GM19193 (cell line): ENCODE data around the gene RTP5.

Experiments
- POLR2A ChIP-seq: IDR thresholded peaks from 4 replicates; pipeline ENCODE4 v1.6.1; 2011; ENCODE audit not compliant: insufficient read depth, insufficient read length; ENCODE audit errors: extremely low read depth

Gene RTP5

DNA sequence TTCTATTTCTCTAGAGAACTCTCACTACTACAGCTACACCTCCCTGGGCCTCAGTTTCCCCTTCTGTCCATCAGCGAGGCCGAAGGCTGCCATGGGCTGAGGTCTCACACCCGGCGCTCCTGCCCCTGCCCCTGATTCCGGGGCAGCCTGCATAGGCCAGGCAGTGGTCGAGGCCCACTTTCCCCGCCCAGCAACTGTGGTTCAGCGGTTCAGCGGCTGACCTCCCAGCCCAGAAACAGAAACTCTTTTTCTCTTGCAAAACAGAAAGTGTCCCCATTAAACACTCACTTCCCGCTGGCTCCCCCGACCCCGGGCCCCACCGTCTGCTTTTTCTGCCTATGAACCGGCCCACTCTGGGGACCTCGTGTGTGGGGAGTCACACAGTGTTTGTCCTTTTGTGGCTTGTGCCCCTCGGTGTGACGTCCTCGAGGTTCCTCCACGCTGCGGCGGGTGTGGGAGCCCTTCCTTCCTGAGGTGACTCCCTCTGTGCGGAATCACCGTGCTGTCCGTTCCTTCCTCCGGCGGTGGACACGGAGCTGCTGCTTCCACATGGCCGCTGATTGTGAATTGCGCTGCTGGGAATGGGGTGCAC, 26.8 kb upstream of the RTP5 start:
- TF ChIP-seq POLR2A, result peak; percentile 17

DNA sequence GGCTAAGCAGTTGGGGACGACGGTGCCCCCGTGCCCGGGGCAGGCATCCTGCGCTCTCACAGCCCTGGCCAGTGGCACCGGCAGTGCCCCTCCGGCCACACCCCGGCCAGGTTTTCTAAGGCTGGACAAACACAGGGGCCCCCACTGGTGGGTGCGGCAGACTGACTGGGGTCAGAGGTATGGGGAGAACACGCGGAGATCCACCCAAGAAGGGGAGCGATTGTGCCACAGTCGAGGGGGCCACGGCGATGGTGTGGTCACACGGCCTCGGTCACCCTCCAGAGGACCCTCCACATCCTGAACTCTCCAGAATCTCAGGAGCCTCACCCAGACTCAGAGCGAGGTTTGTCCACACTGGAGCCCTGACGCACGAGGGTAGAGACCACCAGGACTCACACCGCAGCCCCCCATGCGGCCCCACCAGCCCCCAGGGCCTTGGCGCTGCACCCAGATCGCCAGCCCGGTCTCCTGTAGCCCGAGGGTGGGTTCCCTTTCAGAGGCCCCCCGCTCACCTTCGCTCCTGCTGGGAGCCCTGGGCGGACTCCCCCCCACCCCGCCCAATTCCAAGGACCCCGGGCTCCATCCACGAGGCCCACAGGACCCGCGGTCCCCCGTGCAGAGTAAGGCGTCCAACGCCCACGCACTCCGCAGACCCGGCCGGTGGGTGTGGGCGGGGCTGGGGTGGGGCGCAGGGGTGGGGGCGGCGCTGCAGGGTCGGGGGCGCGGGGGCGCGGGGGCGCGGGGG, 26.0 kb upstream of the RTP5 start:
- no peak for TF ChIP-seq POLR2A

DNA sequence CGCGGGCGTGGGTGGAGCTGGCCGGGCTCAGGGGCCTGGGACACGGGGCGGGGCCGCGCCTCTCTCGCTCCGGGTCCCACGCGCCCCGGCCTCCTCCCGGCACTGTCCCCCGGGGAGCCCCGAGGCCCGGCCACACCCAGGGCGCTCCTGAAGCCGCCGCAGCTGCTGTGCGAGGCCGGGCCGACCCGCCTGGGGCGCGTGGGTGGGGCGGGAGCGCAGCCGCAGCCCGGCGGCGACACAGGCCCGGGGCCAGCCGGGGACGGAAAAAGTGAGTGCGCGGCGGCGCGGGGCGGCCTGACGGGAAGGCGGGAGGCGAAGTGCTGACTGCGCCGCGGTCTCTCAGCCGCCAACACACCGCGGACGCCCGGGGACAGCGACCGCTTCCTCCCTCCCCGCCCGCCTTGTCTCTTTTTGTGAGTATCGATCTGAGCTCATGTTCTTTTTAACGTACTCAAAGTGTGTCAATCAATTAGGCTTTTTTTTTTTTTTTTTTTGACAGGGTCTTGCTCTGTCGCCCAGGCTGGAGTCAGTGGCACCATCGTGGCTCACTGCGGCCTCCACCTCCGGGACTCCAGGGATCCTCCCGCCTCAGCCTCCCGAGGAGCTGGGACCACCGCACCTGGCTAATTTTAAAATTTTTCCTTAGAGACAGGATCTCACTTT, 25.3 kb upstream of the RTP5 start:
- peak; percentile 51 for TF ChIP-seq POLR2A

DNA sequence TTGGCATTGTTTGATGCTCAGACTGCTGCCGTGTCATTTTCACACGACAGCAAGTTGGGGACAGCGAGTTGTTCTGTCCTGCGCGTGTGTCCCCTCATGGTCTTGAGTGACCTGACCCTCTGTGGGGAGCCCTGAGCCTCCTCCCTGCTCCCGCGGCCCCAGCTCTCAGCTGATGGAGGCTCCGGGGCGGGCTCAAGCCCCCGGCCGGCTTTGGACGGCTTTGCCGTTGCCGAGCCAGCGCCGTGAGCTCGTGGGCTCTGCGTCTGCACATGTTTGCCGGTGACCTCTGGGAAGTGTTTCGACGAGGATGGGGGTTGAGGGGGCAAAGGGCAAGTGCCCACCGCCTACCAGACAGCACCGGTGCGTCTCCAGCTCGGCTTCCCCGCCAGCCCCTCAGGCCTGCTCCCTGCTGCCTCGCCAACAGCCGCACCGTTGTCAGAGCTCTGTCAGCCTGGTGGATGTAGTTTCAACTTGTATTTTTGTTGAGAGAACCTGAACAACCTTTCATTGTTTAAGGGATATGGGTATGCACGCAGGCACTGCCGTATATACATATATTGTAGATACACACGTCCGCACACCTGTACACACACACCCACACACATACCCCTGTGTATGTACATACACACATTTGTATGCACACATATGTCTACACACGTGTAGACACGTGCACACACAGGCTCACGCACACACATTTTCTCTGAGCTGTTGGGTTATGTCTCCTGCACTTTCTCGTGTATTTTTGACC, 24.5 kb upstream of the RTP5 start:
- no peak for TF ChIP-seq POLR2A

DNA sequence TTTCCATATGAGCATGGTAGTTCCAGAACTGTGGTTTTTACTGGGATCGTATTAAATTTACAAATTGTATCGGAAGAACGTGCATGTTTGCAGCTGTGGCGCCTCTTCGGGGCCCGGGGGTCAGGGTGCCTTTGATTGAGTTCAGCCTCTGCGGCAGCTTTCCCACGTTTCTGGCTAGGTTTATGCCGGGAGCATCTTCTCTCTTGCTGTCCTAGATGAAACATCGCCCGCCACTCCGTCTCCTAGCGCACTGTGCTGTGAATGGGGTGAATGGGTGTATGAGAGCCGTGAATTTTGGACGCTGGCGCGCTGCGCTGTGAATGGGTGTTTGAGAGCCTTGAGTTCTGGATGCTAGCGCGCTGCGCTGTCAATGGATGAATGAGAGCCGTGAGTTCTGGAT, 23.1 kb upstream of the RTP5 start:
- no peak for TF ChIP-seq POLR2A

DNA sequence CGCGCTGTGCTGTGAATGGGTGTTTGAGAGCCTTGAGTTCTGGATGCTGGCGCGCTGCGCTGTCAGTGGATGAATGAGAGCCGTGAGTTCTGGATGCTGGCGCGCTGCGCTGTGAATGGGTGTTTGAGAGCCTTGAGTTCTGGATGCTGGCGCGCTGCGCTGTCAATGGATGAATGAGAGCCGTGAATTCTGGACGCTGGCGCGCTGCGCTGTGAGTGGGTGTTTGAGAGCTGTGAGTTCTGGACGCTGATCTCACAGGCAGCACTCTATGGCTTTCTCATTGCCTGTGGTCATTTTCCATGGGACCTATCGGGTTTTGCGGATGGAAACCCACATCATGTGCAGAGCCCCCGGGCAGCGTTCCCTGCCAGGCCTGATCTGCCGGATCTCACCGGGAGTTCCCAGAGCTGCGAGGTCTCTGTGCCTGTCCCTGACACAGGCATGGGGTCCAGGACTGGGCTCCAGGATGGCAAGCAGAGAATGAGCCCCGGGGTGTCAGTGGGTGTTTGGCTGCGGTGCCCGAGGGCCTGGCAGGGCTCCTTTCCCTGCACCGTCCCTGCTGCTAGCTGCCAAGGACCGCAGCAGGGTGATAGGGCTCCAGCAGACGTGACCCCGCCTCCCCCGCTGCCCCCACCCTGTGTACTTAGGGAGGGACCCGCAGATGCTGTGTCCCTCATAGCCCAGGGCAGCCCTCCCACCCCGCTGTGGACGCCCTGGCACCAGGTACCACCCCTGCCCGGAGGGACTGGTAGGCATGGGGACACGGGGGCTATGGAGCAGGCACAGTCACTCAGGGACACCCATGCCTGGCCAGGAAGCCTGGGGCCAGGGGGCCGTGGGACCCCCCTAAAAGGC, 20.5 kb upstream of the RTP5 start:
- no peak for TF ChIP-seq POLR2A

DNA sequence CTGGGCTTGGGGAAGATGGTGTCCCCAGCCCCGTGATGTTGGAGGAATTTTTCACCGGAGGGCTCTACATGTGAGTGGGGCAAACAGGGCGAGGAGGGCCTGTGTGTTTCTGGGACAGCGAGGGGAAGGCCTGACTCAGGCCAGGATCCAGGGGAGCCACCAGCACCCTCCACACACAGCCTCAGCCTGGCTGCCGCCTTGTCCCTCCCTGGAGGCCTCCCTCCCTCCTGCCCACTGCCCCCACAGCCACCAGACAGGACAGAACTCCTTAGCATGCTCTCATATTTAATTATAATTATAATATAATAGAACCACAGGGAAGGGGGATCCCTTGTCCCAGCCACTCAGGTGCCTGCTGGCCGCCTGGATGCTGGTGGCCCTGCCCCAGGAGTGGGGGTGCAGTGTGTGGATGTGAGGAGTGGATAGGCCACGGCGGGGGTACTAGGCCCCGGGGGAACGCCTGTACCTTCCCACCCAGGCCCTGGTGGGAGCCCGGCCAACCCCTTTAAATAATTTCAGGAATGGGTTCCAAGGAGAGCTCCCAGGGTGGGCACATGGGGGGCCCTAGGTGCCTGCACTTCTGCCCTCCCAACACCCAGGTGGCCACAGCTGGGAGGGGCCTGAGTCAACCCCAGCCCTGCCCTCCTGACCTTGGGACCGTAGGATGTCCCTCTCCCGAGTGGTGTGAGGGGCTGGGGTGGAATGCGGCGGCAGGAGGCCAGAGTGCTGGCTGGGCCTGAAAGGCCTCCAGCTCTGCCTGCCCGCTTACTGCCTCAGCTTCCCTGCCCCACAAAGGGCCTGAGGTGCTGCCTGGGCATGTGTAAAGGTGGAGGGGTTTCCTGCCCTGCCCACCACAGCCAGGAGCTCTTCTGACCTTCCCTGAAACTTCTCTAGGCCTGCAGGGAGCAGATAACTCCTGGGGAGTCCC, 19.6 kb upstream of the RTP5 start:
- TF ChIP-seq POLR2A, result no peak

DNA sequence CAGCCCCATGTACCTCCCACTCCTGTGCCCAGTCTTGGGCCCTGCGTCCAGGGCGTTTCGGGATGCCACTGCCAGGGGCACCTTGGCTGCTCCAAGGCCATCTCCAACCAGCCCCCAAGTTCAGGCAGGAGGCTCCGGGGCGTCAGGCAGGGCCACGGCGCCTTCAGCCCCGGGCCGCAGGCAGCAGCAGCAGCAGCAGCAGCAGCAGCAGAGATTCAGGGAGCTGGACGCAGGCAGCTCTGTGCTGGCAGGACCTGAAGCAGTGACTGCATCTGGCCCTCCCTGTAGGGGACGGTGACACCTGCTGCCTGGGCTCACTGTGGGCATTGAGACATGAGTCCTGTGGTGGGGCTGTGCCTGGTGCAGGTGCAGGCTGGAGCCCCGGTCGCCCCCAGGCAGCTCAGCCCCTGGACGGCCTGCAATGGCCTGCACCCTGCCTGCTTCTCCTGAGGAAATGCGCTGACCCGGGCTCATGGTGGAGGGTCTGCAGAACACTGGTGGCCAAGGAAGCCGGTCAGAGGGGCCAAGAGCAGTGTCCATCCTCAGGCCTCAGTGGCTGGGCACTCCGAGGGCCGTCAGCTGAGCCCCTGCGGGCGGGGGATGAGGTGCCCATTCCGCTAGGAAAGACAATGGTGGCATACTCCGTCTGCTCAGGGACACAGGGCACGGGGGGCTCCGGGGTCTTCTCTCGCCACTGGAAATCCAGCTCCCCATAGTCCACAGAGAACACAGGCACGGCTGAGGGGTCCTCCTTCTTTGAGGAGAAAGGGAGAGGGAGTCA, 18.8 kb upstream of the RTP5 start:
- no peak for TF ChIP-seq POLR2A

DNA sequence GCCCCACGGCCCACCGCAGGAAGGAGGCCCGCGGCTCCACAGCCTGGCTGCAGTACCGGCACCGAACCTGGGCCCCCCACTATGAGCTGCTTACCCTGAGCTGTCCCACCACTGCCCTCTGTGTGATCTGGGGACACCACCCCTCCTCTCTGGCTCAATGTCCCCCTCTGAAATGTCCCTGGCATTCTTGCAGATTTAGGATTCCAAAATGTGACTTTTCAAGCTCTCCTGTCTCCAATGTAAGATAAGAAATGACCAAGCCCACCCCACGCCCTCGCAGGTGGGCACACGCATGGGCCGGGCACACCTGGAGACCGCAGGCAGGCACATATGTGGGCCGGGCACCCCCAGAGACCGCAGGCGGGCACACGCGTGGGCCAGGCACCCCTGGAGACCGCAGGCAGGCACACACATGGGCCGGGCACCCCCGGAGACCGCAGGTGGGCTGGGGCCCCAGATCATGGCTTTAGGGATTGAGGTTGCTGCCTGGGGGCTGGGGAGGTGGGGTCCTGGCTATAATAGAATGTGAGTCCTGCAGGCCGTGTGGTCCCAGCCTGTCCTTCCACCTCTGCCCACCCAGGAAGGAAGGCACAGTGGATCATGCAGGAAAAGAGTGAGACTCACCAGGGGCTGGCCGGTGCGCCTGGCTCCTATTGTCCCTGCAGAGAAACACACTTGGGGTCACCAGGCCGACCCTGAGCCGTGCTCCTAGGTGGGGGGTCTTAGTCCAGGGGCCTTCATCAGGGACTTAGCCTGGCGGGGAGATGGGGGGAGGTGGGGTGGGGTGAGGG, 18.0 kb upstream of the RTP5 start:
- no peak for TF ChIP-seq POLR2A

DNA sequence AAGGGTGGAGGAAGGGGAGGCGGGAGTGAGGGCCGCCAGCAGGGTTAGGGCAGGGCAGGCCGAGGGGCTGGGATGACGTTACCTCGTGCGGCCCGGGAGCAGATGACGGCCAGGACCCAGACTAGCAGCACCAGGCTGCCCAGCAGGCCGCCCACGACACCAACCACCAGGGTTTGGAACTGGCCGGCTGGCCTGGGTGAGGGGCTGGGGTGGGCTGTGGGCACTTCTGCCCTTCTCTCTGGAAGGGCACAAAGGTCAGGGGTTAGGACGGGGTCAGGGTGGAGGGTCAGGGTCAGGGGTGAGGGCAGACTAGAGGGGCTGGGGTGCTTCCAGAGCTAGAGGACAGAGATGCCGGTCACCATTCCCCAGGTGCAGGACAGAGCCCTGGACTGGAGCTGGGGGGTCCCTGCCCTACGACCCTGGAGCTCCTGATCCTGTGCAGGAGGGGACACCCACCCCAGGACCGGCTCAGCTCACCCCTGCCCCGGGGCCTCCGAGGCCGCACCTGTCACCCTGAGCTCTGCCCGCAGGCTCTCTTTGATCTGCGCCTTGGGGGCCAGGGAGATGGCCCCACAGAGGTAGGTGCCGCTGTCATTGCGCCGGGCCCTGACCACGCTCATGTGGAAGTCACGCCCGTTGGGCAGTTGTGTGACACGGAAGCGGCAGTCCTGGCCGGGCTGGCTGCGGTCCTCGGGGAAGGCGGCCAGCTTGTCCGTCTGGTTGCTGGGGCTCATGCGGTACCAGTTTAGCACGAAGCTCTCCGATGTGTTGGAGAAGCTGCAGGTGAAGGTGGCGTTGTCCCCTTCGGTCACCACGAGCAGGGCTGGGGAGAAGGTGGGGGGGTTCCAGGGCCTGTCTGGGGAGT, 17.2 kb upstream of the RTP5 start:
- no peak for TF ChIP-seq POLR2A

DNA sequence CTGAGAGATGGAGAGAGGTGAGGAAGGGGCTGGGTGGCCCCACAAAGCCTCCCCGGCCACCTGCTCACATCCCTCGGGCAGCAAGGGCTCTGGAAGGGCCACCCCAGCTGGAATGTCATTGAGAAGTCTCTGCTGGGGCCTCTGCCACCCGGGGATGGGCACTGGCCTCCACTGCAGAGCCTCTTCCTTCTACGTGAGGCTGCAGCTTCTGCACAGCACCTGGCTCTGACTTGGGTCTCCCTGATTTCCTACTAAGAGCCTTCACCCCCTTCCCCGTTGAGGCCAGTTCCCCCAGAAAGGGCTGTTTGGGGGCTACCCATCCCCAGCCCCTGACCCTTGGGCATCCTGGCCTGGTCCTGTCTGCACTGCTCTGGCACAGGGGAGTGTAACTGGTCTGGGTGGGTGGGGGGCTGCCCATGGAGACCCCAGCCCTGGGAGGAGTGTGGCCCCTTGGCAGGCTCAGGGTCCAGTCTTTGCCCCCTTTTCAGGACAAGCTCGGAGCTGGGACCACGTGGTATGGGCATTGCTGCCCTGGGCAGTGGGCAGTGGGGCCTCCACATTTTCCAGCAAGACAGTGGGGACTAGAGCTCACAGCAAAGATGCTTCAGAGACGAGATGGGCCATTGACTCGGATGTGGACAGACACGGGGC, 16.4 kb upstream of the RTP5 start:
- no peak for TF ChIP-seq POLR2A
